Glomerular endothelial cell (primary cell): Measurements from ENCODE around the gene MRPS25. TPM values are rescaled to one million over a fixed set of nuclear protein-coding genes. Genes with fewer than 3 reads are reported as not detected.

ENCODE experiments used
- total RNA-seq: library from RNA; depleted of rRNA; stranded (reverse); fragments of >200 nt; gene quantifications from 2 replicates; pipeline ENCODE4 v1.2.3, GENCODE V29; 2015

MRPS25 gene
- total RNA-seq, 1 donor from 2014 or later, result 18.1 TPM

Other genes starting within 250 kb of the MRPS25 start
- 72.1 and 109 TPM in 2 replicates for gene FGD5, start 246.4 kb downstream of the MRPS25 start, total RNA-seq
- 25.9 and 40.0 TPM in 2 replicates for gene NR2C2, start 117.7 kb downstream of the MRPS25 start, total RNA-seq
- 15.4 and 19.7 TPM in 2 replicates for gene RBSN, start 33.8 kb upstream of the MRPS25 start, total RNA-seq
- gene CAPN7, start 140.9 kb upstream of the MRPS25 start, total RNA-seq, result 22.8 and 28.4 TPM in 2 replicates